T-cell (primary cell): ENCODE data around the gene C19orf33. TPM values are rescaled to one million over a fixed set of nuclear protein-coding genes. Genes with fewer than 3 reads are reported as not detected.

Experiments
- ATAC-seq, 4 experiments: fragments of 200-7000 bp in 3 of 4; fragments of 150-1000 bp in 1 of 4; cut with Tn5 transposase; replicated peaks in 1 of 4; 1 replicate in 3 of 4; 2 replicates in 1 of 4; pipeline ENCODE4 v1.10.0; 2021; ENCODE audit warnings: moderate library complexity in 3 of 4, mild to moderate bottlenecking in 2 of 4, moderate number of reproducible peaks in 1 of 4
- CTCF ChIA-PET, 2 donors: fragments of 300-600 bp; sonication (Branson Sonifier 250); formaldehyde crosslinking; loops; one replicate each; lab custom pipeline; 2022; ENCODE audit warnings: antibody characterized with exemption in 2 of 2; lab: Charles Lee
- POLR2A ChIA-PET, 2 donors: fragments of 300-600 bp; sonication (Branson Sonifier 250); formaldehyde crosslinking; loops; one replicate each; lab custom pipeline; 2022; ENCODE audit warnings: antibody characterized with exemption in 2 of 2; lab: Charles Lee
- DNase-seq, 35 experiments: peaks; one replicate each; pipeline versions ENCODE4 v3.0.0 to v3.0.0-alpha.2; 2013 to 2023
- H3K27ac ChIP-seq: one replicate; pipeline ENCODE4 v1.5.1; 2013; ENCODE audit warnings: low read length
- H3K27me3 ChIP-seq, 2 experiments: replicated peaks in 1 of 2; 1 replicate in 1 of 2; 2 replicates in 1 of 2; pipeline versions ENCODE4 v1.6.1 to v1.7.0; 2013; ENCODE audit warnings: low read length in 1 of 2, mixed read lengths in 1 of 2; ENCODE audit not compliant: control insufficient read depth in 2 of 2, insufficient read depth in 2 of 2; ENCODE audit errors: extremely low read depth in 1 of 2
- H3K36me3 ChIP-seq, 2 donors: 1 replicate in 1 of 2; 2 replicates in 1 of 2; pipeline versions ENCODE4 v1.6.1 to v1.7.0; 2013; ENCODE audit warnings: low read length in 1 of 2; ENCODE audit not compliant: control insufficient read depth in 2 of 2, insufficient read depth in 1 of 2; ENCODE audit errors: extremely low read depth in 1 of 2
- H3K4me1 ChIP-seq, 2 experiments: 1 replicate in 1 of 2; 2 replicates in 1 of 2; pipeline versions ENCODE4 v1.6.1 to v1.7.0; 2013; ENCODE audit warnings: low read length in 2 of 2, mixed read lengths in 1 of 2; ENCODE audit not compliant: insufficient read depth in 2 of 2, control insufficient read depth in 1 of 2; ENCODE audit errors: extremely low read depth in 1 of 2
- H3K4me3 ChIP-seq, 2 donors: 1 replicate in 1 of 2; 2 replicates in 1 of 2; pipeline versions ENCODE4 v1.5.1 to v1.7.0; 2013; ENCODE audit warnings: mild to moderate bottlenecking in 2 of 2, low read length in 1 of 2, moderate library complexity in 1 of 2; ENCODE audit not compliant: control insufficient read depth in 1 of 2; ENCODE audit errors: extremely low read depth in 1 of 2
- H3K9me3 ChIP-seq: 2 replicates; pipeline ENCODE4 v1.7.0; 2013
- H3K27ac Mint-ChIP-seq, 2 donors: one replicate each; pipeline ENCODE4 v1.8.0; 2020 to 2021; ENCODE audit warnings: mild to moderate bottlenecking in 2 of 2, mixed read lengths in 2 of 2
- H3K27me3 Mint-ChIP-seq, 2 donors: one replicate each; pipeline ENCODE4 v1.8.0; 2021 to 2022; ENCODE audit warnings: mixed read lengths in 2 of 2
- H3K36me3 Mint-ChIP-seq: one replicate; pipeline ENCODE4 v1.8.0; 2021; ENCODE audit warnings: mixed read lengths
- H3K4me1 Mint-ChIP-seq, 3 donors: one replicate each; pipeline ENCODE4 v1.8.0; 2020 to 2022; ENCODE audit warnings: mixed read lengths in 3 of 3, mild to moderate bottlenecking in 1 of 3
- H3K4me3 Mint-ChIP-seq, 3 donors: one replicate each; pipeline ENCODE4 v1.8.0; 2020 to 2022; ENCODE audit warnings: mild to moderate bottlenecking in 3 of 3, mixed read lengths in 3 of 3, moderate library complexity in 3 of 3
- H3K9me3 Mint-ChIP-seq, 3 donors: one replicate each; pipeline ENCODE4 v1.8.0; 2020 to 2022; ENCODE audit warnings: mixed read lengths in 3 of 3
- WGBS: methylation state at CpG from one replicate; pipeline ENCODE4 v1.1.5; 2013; ENCODE audit warnings: missing lambda C conversion rate; ENCODE audit not compliant: insufficient coverage; 5-methylcytosine and 5-hydroxymethylcytosine counted together
- total RNA-seq, 35 experiments: library from RNA in 6 of 35; stranded (reverse) in 6 of 35; fragments of 120-200 nt in 1 of 35; gene quantifications; one replicate each; pipeline versions ENCODE4 v1.2.1 to v1.2.4 and lab custom pipeline; 2013 to 2026

C19orf33 gene
- total RNA-seq, 5 donors from 2014 or later (not counting 1 experiment from before 2014, with no cell fraction given), result 0.56 to 1.4 (median 1.3) TPM; not detected in 2

DNA sequence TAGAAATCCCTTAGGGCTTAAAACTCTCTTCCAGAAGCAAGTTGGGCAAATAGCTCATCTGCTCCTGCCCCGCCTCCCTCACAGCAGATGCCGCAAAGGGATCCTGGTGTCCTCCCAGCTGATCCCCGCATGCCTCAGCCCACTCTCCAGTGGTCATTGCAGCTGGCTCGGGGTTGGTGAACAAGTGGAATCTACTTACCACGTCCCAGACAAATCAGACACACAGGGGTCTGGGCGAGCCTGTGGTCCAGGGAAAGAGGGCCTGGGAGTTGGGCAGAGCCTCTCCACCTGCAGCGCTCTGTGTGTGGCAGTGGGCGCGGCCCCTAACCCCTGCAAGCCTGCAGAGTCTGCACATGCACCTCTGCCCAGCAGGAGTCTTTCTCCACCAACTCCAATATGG is 10.8 kb upstream of the C19orf33 start:
- H3K9me3 ChIP-seq, result no peaks in the 10 kb centered on the region
- CTCF ChIA-PET, result interaction anchor here in 1 of 2 donors (0.6 kb wide), 1 partner anchor 1871 kb away, joined by 3 read pairs; no protein-coding TSS in a partner anchor
- H3K9me3 Mint-ChIP-seq, result no peaks in the 10 kb centered on the region
- DNase-seq (no peak), ATAC-seq (no peak)
- no peak overlapping the region for H3K27ac ChIP-seq
- no peak overlapping the region for H3K4me3 Mint-ChIP-seq
- H3K4me3 ChIP-seq, result no peak overlapping the region
- no peaks in the 10 kb centered on the region for H3K4me1 Mint-ChIP-seq
- POLR2A ChIA-PET, result no interaction called here
- peaks cover 14 to 18% of the 10 kb centered on the region in 2 donors for H3K36me3 ChIP-seq
- no peaks in the 10 kb centered on the region for H3K27me3 ChIP-seq
- peaks cover 24% of the 10 kb centered on the region for H3K36me3 Mint-ChIP-seq
- no peaks in the 10 kb centered on the region for H3K27me3 Mint-ChIP-seq
- H3K27ac Mint-ChIP-seq, result no peak overlapping the region
- no peaks in the 10 kb centered on the region for H3K4me1 ChIP-seq
- 80% methylated on average over 6 of the region's 9 CpGs for WGBS

DNA sequence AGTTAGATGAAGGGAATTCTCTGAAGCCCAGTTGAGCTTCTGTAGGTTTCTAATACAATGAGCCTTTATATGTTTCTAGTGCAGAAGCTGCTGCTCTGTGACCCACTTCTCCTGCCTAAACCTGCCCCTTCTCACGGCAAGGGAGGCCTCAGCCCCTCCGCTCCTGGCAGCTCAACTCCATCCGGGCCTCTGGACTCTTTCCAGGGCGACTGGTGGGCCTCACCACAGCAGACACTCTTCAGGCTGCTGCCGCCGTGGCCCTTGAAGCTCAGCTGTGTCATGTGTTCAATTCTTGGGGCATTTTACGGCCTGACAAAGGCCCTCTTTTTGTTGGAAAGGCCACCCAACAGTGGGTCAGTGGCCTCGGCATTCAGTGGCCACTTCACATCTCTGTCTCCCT is 10.0 kb upstream of the C19orf33 start:
- Histone ChIP-seq H3K4me1 (no peaks in the 10 kb centered on the region), H3K36me3 (peaks cover 13 to 14% of the 10 kb centered on the region in 2 donors), H3K27ac (no peak overlapping the region), H3K27me3 (no peaks in the 10 kb centered on the region), H3K9me3 (no peaks in the 10 kb centered on the region), H3K4me3 (no peak overlapping the region)
- DNase-seq, result no peak
- ChIA-PET CTCF (no interaction called here), POLR2A (no interaction called here)
- Mint-ChIP-seq H3K27ac (no peak overlapping the region), H3K9me3 (no peaks in the 10 kb centered on the region), H3K4me1 (no peaks in the 10 kb centered on the region), H3K27me3 (no peaks in the 10 kb centered on the region), H3K4me3 (no peak overlapping the region), H3K36me3 (peaks cover 24% of the 10 kb centered on the region)
- ATAC-seq, result no peak
- 81% methylated on average over 3 of the region's 8 CpGs for WGBS

DNA sequence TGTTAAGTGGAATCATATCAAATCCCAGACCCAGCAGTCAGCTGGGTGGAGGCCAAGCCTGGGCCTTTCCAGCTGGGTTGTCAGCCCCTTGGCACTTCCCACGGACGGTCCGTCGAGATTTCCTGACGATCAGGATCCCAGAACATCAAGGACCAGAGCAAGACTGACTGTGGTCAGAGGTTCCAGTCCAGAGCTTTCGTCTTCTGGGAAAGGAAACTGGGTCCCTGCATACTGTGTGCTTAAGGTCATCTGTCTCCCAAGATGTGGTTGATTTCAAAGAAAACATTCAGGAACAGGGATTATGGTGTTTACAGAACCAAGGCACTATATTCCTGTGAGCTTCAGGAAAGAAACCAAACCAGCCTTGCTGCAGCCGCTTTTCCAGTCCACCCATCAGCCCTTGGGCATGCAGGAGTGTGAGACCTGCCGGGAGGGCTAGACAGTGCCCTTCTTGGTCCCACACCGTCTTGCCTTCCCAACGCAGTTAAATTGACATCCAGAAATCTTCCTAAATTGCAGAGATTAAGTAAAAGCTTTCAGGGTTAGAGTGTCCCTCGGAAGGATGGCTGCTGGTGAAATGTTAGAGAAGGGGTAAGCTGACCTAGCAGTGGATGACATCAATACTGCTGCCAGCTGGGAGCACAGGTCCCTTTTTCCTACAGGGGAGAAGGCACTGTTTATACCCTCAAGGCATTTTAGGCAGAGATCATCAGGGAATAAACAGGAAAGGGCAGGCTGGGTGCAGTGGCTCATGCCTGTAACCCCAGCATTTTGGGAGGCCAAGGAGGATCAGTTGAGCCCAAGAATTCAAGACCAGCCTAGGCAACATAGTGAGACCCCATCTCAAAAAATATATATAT is 5.0 kb upstream of the C19orf33 start:
- POLR2A ChIA-PET, result no interaction called here
- no peak overlapping the region for H3K4me3 ChIP-seq
- Mint-ChIP-seq H3K27ac (no peak overlapping the region), H3K4me1 (no peaks in the 10 kb centered on the region), H3K27me3 (no peaks in the 10 kb centered on the region), H3K9me3 (no peaks in the 10 kb centered on the region), H3K36me3 (no peaks in the 10 kb centered on the region), H3K4me3 (no peak overlapping the region)
- ATAC-seq (no peak), DNase-seq (no peak)
- CTCF ChIA-PET, result no interaction called here
- H3K27ac ChIP-seq, result no peak overlapping the region
- H3K27me3 ChIP-seq, result no peaks in the 10 kb centered on the region
- peaks cover 0 to 4% of the 10 kb centered on the region in 2 experiments for H3K4me1 ChIP-seq
- WGBS, result 81% methylated on average over 10 of the region's 11 CpGs
- H3K36me3 ChIP-seq, result peaks cover 0 to 5% of the 10 kb centered on the region in 2 donors
- no peaks in the 10 kb centered on the region for H3K9me3 ChIP-seq

DNA sequence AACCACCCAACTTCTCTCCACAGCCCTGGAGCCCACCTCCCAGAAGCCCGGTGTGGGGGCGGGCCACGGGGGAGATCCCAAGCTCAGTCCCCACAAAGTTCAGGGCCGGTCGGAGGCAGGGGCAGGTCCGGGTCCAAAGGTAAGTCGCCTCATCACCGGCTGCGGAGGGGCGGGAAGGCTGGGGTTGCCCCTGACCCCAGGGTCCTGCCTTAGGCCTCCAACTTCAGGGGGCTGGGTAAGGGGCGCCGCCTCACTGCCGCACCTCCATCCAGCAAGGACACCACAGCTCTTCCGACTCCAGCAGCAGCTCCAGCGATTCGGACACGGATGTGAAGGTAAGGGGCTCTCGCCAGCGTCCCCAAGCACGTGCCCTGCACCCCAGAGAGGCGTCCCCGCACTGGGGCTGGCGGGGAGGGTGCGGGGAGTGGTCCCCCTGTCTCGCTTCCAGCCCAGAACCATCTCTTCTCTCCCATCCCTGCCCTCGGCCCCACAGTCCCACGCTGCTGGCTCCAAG is 358 bp downstream of the C19orf33 start:
- Mint-ChIP-seq H3K27ac (no peak overlapping the region), H3K36me3 (peaks cover 15% of the 10 kb centered on the region), H3K9me3 (no peaks in the 10 kb centered on the region), H3K4me1 (no peaks in the 10 kb centered on the region), H3K4me3 (no peak overlapping the region), H3K27me3 (no peaks in the 10 kb centered on the region)
- Histone ChIP-seq H3K4me1 (peaks cover 0 to 7% of the 10 kb centered on the region in 2 experiments), H3K9me3 (no peaks in the 10 kb centered on the region), H3K36me3 (peaks cover 16 to 17% of the 10 kb centered on the region in 2 donors), H3K27me3 (no peaks in the 10 kb centered on the region), H3K4me3 (no peak overlapping the region), H3K27ac (no peak overlapping the region)
- ChIA-PET CTCF (no interaction called here), POLR2A (no interaction called here)
- DNase-seq, result no peak
- ATAC-seq, result no peak
- WGBS, result 93% methylated on average over 19 of the region's 27 CpGs

DNA sequence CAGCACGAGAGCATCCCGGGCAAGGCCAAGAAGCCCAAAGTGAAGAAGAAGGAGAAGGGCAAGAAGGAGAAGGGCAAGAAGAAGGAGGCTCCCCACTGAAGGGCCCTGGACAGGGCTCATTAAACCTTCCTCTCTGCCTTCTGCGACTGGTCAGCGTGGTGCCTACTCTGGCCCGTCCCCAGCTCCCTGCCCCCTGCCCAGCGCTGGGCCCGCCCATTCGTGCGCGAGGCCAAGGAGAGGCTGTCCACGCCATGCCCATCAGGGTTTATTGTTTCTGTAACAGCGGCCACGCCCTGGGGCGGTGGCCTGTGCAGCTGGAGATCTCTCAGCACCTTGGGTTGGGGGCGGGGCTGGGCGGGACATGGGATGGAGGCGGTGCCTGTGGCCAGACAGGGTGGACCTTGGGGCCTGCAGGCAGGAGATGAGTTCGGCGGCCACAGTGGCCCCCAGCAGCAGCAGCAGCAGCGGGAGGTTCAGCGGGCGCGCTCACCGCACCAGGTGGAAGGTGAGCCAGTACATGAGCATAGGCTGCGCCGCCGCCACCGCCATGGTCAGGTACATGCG is 897 bp downstream of the C19orf33 start:
- DNase-seq, result no peak
- ChIA-PET POLR2A (no interaction called here), CTCF (no interaction called here)
- no peaks in the 10 kb centered on the region for H3K9me3 ChIP-seq
- H3K4me1 ChIP-seq, result peaks cover 0 to 7% of the 10 kb centered on the region in 2 experiments
- no peaks in the 10 kb centered on the region for H3K27me3 ChIP-seq
- Mint-ChIP-seq H3K27ac (no peak overlapping the region), H3K27me3 (no peaks in the 10 kb centered on the region), H3K4me1 (no peaks in the 10 kb centered on the region), H3K4me3 (no peak overlapping the region), H3K9me3 (no peaks in the 10 kb centered on the region), H3K36me3 (peaks cover 15% of the 10 kb centered on the region)
- no peak for ATAC-seq
- no peak overlapping the region for H3K27ac ChIP-seq
- no peak overlapping the region for H3K4me3 ChIP-seq
- peaks cover 16 to 17% of the 10 kb centered on the region in 2 donors for H3K36me3 ChIP-seq
- 94% methylated on average over 28 of the region's 29 CpGs for WGBS

DNA sequence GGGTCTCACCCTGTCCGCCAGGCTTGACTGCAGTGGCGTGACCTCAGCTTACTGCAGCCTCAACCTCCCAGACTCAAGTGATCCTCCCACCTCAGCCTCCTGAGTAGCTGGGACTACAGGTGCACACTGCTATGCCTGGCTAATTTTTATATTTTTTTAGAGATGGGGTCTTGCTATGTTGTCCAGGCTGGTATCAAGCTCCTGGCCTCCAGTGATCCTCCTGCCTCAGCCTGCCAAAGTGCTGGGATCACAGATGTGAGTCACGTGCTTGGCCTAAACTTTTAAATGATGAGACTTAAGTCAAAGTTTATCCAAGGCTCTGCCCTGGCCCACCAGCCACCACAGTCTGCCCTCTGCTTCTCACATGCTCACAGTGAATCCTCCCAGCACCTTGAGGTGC is 2.2 kb downstream of the C19orf33 start:
- H3K36me3 ChIP-seq, result peaks cover 17 to 20% of the 10 kb centered on the region in 2 donors
- ATAC-seq (no peak), DNase-seq (no peak)
- peaks cover 23% of the 10 kb centered on the region for H3K36me3 Mint-ChIP-seq
- H3K4me3 Mint-ChIP-seq, result no peak overlapping the region
- H3K27me3 ChIP-seq, result no peaks in the 10 kb centered on the region
- ChIA-PET CTCF (no interaction called here), POLR2A (no interaction called here)
- H3K4me1 Mint-ChIP-seq, result peaks cover 0 to 6% (median 2%) of the 10 kb centered on the region in 3 donors
- no peaks in the 10 kb centered on the region for H3K9me3 ChIP-seq
- H3K4me1 ChIP-seq, result peaks cover 0 to 7% of the 10 kb centered on the region in 2 experiments
- no peaks in the 10 kb centered on the region for H3K27me3 Mint-ChIP-seq
- WGBS, result 91% methylated on average over 1 of the region's 3 CpGs
- H3K27ac Mint-ChIP-seq, result no peak overlapping the region
- H3K9me3 Mint-ChIP-seq, result no peaks in the 10 kb centered on the region
- no peak overlapping the region for H3K27ac ChIP-seq
- no peak overlapping the region for H3K4me3 ChIP-seq
